Fibroblast of the conjunctiva (primary cell): ENCODE measurements around the gene C11orf52.
"Not testable (repeated sequence)": the region's sequence is repeated elsewhere in the genome, so short reads cannot be mapped to it uniquely, and the experiment has no call there.

Source experiments
- DNase-seq: peaks from one replicate; pipeline ENCODE4 v3.0.0-alpha.2; 2010; ENCODE audit warnings: low read depth

The C11orf52 gene

GRCh38 chr11:111913031-111913861 is 5.5 kb upstream of the C11orf52 start:
- no peak for DNase-seq

- no peak for DNase-seq
Observed at GRCh38 chr11:111913997-111914396, 4.7 kb upstream of the C11orf52 start.

GRCh38 chr11:111916768-111917167 is 1.9 kb upstream of the C11orf52 start:
- DNase-seq = no peak

- no peak for DNase-seq
Observed at GRCh38 chr11:111917312-111917711, 1.4 kb upstream of the C11orf52 start.

- DNase-seq = no peak
Observed at GRCh38 chr11:111917788-111918187, 925 bp upstream of the C11orf52 start.

- DNase-seq = no peak
Observed at GRCh38 chr11:111920908-111921307, 2.2 kb downstream of the C11orf52 start.

GRCh38 chr11:111921541-111922230 is 3.0 kb downstream of the C11orf52 start:
- DNase-seq = no peak

GRCh38 chr11:111922803-111923202 is 4.1 kb downstream of the C11orf52 start:
- peak; percentile 80 for DNase-seq

- DNase-seq = peak; percentile 63
Observed at GRCh38 chr11:111923351-111923788, 4.7 kb downstream of the C11orf52 start.

GRCh38 chr11:111923951-111924350 is 5.2 kb downstream of the C11orf52 start:
- no peak for DNase-seq

GRCh38 chr11:111925953-111926352 is 7.2 kb downstream of the C11orf52 start:
- no peak for DNase-seq

- DNase-seq = peak; percentile 96
Observed at GRCh38 chr11:111926505-111927391, 8.0 kb downstream of the C11orf52 start.

GRCh38 chr11:111930472-111930871 is 11.8 kb downstream of the C11orf52 start:
- no peak for DNase-seq

GRCh38 chr11:111932611-111932950 is 13.9 kb downstream of the C11orf52 start:
- DNase-seq = no peak

GRCh38 chr11:111933176-111933575 is 14.5 kb downstream of the C11orf52 start:
- DNase-seq = not testable (repeated sequence)

GRCh38 chr11:111933872-111934271 is 15.2 kb downstream of the C11orf52 start:
- DNase-seq = no peak

- DNase-seq = no peak
Observed at GRCh38 chr11:111934306-111934705, 15.6 kb downstream of the C11orf52 start.

GRCh38 chr11:111935317-111936039 is 16.8 kb downstream of the C11orf52 start:
- DNase-seq = peak; percentile 51

GRCh38 chr11:111936040-111936540 is 17.4 kb downstream of the C11orf52 start:
- DNase-seq = no peak

- DNase-seq = no peak
Observed at GRCh38 chr11:111937461-111937769, 18.7 kb downstream of the C11orf52 start.

GRCh38 chr11:111937844-111938243 is 19.1 kb downstream of the C11orf52 start:
- DNase-seq = no peak

- no peak for DNase-seq
Observed at GRCh38 chr11:111938687-111939160, 20.0 kb downstream of the C11orf52 start.
